Measurements from ENCODE around the gene FKBP10.

The FKBP10 gene

GRCh38 chr17:41784207-41784744, 28.5 kb upstream of the FKBP10 start:
- no peak for DNase-seq (ENCODE audit: low spot score)

- no peak for DNase-seq (ENCODE audit: low spot score)
These were observed 27.5 kb upstream of the FKBP10 start for GRCh38 chr17:41785091-41785858.

DNA sequence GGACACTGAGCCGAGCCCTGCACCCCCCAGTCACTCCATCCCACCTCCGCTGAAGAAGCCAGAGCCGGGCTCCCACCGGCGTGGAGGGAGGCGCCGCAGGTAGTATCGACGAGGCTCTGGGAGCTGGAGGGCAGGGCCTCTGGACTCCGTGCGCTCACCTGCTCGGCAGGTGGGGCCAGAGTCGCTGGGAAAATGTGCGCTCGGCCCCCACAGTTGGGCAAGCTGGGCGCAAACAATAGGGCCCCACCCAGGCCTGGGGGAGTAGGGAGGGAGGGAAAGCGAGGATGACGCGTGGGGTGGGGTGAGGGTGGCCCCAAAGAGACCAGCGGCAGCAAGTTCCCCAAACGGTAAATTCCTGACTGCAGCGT, 27.0 kb upstream of the FKBP10 start:
- DNase-seq (ENCODE audit: low spot score) = no peak

GRCh38 chr17:41786227-41787020, 26.4 kb upstream of the FKBP10 start, which contains the start of gene JUP:
Gene JUP (minus strand): TSS chr17:41786711. CDS start chr17:41771854, 14,857 bp downstream.
- peak; percentile 99 for DNase-seq (ENCODE audit: low spot score)

DNA sequence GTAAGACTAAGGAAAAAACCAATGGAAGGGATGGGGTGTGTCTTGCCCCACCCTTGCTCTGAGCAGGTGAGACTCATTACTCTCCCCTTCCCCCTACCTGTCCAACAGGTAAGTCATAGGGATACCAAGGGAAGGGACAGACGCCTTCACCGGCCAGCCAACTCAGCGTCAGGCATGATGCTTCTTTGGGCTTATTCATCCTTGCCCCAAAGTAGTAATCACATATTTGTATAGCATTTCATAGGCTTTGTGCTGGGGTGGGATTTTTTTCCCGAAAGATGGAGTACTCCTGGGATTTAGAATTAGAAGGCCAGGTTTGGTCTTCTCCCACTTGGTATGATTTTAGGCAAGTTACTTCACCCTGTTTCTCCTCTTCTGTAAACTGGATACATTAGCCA, 25.8 kb upstream of the FKBP10 start:
- no peak for DNase-seq (ENCODE audit: low spot score)

GRCh38 chr17:41792845-41793783, 19.7 kb upstream of the FKBP10 start:
- DNase-seq (ENCODE audit: low spot score) = no peak

DNA sequence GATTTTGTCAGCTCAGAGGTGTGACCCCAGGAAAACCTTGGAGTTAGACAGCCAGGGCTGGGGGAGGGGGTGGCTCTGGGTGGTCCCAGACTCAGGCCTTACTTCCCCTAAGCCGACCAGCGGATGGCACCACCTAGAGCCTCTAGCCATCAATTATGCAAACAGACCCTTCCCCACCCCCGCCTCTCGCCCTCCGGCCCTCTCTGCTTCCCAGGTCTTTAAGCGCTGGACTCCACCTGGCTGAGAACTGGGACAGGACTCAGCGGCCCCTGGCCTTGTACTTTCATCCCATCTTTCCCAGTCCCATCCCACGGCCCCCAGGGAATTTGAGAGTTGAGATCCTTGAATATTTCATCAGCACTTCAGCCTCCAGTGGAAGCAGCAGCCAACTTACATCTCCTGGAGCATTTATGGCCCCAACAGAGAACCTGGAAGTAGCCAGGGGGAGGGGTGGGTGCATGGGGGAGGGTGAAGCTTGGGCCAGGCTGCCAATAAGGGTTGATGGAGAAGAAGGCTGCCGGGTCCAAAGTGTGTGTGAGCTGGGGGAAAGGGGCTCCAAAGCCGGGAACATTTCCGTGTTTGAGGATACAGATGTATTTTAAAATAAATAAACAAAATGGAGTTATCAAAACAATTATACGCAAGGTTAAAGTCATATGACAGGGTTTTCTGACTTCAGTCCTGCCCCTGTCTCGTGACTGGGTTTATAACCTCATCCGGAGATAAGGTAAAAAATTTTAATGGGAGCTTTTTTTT, 18.8 kb upstream of the FKBP10 start:
- no peak for DNase-seq (ENCODE audit: low spot score)

- DNase-seq (ENCODE audit: low spot score) = no peak
These were observed 18.2 kb upstream of the FKBP10 start for GRCh38 chr17:41794540-41794975.

- DNase-seq (ENCODE audit: low spot score) = no peak
These were observed 16.5 kb upstream of the FKBP10 start for GRCh38 chr17:41796121-41796895.

- no peak for DNase-seq (ENCODE audit: low spot score)
These were observed 15.4 kb upstream of the FKBP10 start for GRCh38 chr17:41797377-41797776.

GRCh38 chr17:41799366-41799765, 13.4 kb upstream of the FKBP10 start:
- DNase-seq (ENCODE audit: low spot score) = no peak

GRCh38 chr17:41800601-41801373, 12.0 kb upstream of the FKBP10 start:
- DNase-seq (ENCODE audit: low spot score) = no peak

DNA sequence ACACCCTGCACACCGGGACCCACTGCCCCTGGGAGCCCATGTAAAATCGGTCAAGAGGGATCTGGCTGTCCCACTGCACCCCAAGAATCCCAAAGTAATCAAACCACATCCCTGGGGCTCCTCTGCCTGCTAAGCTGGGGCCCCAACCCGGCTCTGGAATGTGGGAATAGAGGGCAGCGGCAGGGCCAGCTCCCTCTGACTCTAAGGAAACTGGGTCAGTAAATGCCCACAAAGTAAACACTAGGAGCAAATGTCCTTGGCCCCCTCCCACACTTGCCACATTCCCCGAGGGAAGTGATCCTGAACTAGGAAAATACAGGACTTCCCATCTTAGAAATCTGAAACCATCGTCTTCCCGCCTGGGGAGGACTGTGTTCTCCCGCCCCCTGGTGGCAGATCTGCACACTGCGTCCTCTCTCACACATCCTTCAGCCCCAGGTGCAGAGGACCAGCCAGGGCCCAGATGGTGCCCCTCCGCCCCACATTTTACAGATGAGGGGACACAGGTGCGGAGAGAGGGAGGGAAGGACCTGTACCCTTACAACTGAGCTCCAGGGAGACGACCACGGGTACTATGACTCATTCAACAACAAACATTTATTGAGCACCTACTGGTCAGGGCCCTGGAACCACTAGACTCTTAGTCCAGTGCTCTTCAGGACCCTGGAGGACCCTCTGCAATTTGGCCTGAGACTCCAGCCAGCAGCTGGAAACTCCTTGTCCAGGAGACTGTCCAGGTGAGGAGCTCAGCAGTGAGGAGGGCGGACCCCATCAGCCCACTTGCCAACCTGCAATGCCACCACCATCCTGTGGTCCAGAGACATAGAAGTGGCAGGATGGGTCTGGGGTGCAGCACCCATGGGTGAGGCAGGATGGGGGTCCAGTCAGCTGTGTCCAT, 11.2 kb upstream of the FKBP10 start:
- DNase-seq (ENCODE audit: low spot score) = peak; percentile 61

GRCh38 chr17:41803049-41804020, 9.5 kb upstream of the FKBP10 start:
- no peak for DNase-seq (ENCODE audit: low spot score)

- DNase-seq (ENCODE audit: low spot score) = no peak
These were observed 5.9 kb upstream of the FKBP10 start for GRCh38 chr17:41806685-41807445.

Measured in putamen (tissue), 1 donor.